GM12875 (cell line): ENCODE results near the gene FETUB.

Experiments used
- H3K4me3 ChIP-seq: one replicate; pipeline ENCODE4 v1.5.1; 2011; ENCODE audit warnings: low read depth, low read length, control low read depth
- TF ChIP-seq, protein P1 (sequence below): IDR thresholded peaks from 2 replicates; pipeline ENCODE4 v1.5.1; 2011; ENCODE audit warnings: low read depth, mild to moderate bottlenecking, control low read depth, inconsistent platforms, low read length, moderate library complexity, borderline replicate concordance; ENCODE audit not compliant: insufficient read depth

FETUB gene

DNA sequence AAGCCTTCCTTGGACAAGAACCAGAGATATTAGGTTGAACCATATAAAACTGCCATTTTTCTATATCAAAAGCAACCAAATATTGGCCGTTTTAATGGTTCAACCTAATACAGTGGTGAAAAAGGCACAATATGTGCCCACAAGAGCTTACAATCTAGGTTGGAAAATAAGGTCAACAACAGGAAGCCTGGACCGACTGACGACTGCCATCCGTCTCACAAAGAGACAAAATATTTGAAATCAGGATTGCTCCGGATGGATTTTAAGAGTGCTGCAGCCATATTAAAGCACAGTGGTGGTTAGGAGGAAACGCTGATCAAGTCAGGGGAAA lies 26.0 kb upstream of the FETUB start:
- TF ChIP-seq, protein P1, sequence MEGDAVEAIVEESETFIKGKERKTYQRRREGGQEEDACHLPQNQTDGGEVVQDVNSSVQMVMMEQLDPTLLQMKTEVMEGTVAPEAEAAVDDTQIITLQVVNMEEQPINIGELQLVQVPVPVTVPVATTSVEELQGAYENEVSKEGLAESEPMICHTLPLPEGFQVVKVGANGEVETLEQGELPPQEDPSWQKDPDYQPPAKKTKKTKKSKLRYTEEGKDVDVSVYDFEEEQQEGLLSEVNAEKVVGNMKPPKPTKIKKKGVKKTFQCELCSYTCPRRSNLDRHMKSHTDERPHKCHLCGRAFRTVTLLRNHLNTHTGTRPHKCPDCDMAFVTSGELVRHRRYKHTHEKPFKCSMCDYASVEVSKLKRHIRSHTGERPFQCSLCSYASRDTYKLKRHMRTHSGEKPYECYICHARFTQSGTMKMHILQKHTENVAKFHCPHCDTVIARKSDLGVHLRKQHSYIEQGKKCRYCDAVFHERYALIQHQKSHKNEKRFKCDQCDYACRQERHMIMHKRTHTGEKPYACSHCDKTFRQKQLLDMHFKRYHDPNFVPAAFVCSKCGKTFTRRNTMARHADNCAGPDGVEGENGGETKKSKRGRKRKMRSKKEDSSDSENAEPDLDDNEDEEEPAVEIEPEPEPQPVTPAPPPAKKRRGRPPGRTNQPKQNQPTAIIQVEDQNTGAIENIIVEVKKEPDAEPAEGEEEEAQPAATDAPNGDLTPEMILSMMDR, result no peak

DNA sequence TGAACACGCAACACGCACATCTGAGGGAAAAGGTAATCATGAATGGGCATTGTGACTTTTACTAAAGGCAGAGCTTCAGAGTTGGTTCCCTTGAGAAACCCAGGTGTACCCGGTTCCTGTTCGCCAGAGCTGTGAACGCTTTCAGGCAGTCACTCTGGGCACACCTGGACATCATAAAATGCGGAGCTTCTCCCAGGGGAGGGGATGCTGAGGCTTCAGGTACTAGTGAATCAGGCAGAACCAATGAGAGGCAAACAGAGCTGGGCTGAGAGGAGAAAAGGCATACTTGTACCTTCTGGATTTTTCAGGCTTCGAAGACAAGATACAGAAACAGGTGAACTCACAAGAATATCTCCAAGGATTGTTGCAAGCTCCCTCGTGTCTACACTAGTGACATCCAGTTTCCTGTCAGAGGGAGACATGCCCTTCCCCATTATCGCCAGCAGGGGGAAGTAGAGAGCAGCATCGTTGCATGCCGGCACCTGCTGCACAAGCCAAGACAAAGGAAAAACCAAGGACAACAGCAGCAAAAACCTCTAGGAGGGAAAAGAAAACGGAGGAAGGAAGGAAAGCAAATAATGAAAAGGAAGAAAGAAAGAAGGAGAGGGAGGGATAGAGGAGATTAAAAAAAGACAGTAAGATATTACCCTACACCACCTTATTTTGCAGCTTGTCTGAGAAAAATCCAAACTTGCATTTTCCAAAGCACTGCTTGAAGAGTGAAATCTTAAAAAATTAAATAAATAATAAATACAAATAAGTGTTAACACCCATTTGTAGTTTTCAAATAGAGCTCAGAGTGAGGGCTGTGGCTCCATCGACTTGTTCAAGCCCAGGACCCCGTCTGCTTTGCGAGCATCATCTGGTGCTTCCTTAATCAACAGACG lies 25.4 kb upstream of the FETUB start:
- H3K4me3 ChIP-seq, result no peak overlapping the region
- TF ChIP-seq, protein P1, result peak; percentile 93

More for the DNA sequence above, 26.0 kb upstream of the FETUB start:
- no peak overlapping the region for H3K4me3 ChIP-seq

DNA sequence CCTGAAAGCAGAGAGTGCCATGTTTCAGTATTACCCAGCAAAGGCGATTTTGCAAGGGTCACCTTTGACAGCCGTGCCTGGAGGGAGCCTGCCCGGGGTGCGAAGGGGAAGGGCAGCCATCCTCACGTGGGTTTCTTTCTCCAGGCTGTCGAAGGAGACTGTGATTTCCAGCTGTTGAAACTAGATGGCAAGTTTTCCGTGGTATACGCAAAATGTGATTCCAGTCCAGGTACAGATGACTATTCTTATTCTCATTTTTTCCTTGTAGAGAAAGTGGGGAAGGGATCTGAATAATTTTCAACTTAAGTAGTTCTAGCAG lies 23.9 kb upstream of the FETUB start:
- no peak overlapping the region for H3K4me3 ChIP-seq

DNA sequence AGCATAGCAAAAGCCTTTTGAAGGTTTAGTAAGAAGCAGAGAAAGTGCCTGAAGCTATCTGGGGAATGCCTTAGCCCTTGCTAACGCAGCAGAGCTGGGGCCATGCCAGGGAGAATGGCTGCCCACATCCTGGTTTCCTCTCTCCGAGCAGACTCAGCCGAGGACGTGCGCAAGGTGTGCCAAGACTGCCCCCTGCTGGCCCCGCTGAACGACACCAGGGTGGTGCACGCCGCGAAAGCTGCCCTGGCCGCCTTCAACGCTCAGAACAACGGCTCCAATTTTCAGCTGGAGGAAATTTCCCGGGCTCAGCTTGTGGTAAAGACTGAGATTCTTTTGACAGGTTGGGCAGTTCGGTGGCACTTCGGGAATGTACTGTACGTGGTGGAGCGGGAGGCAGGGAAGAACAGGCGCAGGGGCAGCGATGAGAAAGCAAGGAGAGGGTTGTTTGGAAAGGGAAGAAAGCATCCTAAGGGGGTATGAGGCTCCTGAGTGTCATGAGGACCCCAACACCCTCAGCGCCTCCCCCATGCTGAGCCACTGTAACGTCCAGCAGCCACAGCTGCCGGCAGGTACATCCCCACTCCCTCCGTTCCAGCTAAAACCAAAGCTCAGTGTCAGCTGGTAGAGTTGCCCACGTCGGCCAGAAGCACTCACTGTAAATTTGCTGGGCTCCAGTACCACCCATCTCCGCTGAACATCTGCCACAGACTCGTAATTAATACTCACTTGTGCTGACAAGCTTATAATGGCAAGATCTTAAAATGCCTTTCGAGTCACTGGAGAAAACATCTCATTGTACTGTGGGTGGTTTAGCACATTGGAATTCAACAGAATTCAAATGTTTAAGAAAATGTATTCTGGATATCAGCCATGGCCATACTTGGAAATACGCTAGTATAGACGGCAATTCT lies 22.9 kb upstream of the FETUB start:
- TF ChIP-seq, protein P1, result peak; percentile 93
- H3K4me3 ChIP-seq, result no peak overlapping the region

More for the DNA sequence above, 23.9 kb upstream of the FETUB start:
- TF ChIP-seq, protein P1, result no peak

DNA sequence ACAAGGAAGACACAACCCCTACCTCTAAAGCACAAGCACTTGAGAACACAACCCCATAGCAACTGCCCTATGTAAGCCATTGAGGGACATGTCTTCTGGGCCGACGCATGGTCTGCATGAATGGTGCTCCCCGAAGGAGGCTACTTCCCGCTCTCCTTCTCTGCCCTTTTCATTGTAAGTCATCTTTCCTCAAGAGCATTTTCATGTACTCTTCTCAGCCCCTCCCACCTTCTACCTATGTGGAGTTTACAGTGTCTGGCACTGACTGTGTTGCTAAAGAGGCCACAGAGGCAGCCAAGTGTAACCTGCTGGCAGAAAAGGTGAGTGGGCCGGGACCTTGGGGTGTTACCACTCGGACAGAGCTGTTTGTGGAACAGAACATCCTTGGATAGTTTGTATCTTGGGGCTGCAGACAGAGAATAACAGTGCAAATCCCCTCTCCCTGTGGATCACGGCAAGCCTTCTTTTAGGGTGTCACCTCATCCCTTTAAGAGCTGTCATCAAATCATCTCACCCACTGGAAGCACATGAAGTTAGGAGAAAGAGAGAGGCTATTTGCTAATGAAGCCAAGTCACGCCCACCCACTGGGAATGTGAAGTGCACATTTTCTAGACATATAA lies 21.8 kb upstream of the FETUB start:
- H3K4me3 ChIP-seq, result no peak overlapping the region
- TF ChIP-seq, protein P1, result no peak

DNA sequence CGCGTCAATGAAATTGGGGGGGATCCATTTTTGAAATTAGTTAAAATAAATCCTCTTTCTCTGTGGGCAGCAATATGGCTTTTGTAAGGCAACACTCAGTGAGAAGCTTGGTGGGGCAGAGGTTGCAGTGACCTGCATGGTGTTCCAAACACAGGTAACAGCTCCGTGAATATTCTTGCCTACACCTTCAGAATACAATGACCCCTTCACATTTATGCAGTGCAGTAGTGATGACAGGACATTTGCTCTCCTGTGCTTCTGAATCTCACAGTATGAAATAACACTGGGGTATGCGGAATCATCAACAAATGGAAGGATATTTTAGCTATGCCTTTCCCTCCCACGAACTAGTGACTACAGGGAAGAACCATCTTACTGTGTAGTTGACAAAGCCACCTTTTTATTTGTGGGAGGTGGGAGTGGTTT lies 20.4 kb upstream of the FETUB start:
- H3K4me3 ChIP-seq, result no peak overlapping the region
- TF ChIP-seq, protein P1, result no peak
